NCI-H2171 treated with DMSO at 0.1 percent for 48 hours (cell line): ENCODE data around the gene NCR3LG1.
"Not testable (repeated sequence)": the region's sequence is repeated elsewhere in the genome, so short reads cannot be mapped to it uniquely, and the experiment has no call there.

Source experiments
- DNase-seq: peaks from one replicate; lab custom pipeline; 2025; lab: John Stamatoyannopoulos, UW

NCR3LG1 gene

DNA sequence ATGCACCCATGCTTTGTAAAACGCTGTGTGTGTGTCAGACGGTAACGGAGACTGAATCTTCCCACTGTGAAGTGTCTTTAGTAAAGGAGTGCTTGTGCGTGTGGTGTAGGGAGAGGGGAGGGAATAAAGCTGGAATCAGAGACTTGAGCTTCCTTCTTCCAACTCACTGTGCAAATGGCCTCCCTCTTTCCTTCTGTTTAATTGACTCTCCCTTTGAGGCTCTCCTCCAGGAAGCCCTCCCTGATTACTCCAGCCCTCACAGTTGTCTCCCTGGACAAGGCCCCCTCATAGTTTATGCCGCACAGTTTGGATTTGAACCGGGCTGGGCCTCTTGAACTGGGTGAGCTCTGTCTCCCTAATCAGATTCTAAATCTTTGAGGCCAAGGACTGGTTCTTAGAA, 59.8 kb downstream of the NCR3LG1 start:
- DNase-seq, result no peak

DNA sequence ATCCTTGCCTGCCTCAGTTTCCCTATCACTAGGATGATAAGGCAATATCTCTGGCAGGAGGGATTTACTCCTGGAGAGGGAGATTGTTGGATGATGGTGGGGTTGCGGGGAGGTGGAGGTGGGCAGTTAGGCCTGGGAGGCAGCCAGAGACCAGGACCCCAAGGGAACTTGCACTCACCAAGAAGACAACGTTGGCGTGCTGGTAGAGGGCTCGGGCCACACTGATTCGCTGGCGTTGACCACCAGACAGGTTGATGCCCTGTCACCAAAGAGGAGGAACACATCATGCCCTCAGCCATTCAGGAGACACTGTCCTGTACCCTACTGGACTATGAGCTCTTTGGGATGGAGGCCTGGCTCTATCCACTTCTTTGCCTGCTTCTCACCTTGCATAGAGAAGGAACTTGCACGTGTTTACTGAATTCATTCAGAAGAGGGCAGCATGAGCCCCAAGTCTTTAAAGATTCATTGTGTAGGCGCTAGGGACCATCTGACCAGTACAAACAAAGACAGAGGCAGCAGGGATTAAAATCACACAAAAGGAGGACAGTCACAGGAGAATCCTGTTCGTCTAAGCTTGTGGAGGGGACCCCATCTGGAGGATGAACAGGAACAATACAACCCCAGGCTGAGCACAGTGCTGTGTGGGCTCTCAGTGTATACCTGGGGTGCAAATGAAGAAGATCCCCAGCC, 61.0 kb downstream of the NCR3LG1 start:
- DNase-seq, result no peak

DNA sequence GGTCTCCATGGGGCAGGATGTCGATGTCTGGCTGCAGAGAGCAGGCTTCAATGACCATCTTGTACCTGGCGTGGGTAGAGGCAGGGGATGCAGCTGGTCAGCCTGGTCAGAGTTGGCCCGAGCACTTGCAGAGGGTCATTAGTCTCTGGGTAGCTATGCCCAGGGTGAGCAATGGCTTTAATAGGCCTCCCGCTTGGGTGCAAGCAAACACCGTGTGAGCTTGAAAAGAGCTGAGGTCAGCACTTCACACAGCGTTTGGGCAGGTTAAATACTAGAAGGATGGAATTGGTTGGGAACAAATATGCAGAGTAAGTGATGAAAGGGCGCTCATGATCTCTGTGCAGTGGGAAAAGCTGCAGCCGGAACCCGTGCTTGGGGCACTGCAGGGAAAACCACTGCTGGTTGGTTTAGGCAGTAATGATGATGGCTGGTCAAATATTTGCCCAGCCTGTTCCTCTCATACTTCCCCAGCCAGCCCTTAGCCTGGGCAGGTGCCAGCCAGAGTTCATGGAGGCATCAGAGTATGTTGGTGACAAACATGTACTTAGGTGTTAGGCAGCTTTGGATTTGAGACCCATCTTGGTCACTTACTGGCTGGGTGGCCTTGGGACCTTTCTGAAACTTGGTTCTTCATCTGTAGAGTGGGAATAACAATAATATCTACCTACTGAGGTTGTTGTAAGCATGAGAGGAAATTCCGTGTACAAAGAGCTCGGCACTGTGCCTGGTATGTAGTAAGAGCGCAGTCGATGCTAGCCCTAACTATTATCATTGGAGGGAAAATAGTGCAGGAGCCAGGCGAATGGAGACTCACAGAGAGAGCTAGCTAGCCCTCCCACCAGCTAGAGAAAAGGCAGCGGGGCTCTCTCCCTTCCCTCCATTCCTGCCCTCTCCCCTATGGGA, 62.1 kb downstream of the NCR3LG1 start:
- DNase-seq, result no peak

DNA sequence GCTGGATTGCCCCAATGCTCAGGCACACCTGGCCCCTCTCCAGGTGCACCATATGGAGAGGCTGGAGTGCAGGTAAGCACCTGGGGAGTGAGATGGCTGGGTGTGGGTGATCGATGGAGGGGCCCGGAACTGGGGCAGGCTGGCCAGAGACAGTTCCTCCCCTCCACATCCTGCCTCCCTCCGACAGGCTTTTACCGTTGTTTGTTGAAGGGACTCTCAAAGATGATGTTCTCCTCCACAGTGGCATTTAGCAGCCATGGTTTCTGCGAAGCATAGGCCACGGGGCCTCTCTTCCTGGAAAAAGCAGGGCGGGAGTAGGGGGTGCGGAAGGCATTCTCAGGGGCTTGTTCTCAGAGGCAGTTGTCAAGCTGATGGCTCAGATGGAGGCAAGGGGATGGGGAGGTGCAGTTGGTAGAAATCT, 62.7 kb downstream of the NCR3LG1 start:
- DNase-seq, result peak; percentile 49

DNA sequence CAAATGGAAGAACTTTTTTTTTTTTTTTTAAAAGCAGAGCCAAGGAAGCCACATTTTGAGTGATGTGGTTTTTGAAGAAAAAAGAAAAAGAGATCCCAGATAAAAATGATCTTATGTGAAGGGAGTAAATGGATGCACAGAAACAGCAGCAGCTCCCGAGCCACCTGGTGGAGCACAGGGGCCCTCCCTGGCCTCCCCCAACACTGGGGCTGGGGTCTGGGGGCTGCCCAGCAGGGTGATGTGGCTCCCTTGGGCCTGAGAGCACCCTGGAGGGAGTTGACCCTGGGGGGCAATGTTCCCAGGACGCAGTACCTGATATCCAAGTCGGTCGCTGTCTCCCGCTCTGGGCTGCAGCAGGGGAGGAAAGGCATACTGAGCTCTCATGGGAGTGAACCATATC, 63.4 kb downstream of the NCR3LG1 start:
- DNase-seq, result no peak

DNA sequence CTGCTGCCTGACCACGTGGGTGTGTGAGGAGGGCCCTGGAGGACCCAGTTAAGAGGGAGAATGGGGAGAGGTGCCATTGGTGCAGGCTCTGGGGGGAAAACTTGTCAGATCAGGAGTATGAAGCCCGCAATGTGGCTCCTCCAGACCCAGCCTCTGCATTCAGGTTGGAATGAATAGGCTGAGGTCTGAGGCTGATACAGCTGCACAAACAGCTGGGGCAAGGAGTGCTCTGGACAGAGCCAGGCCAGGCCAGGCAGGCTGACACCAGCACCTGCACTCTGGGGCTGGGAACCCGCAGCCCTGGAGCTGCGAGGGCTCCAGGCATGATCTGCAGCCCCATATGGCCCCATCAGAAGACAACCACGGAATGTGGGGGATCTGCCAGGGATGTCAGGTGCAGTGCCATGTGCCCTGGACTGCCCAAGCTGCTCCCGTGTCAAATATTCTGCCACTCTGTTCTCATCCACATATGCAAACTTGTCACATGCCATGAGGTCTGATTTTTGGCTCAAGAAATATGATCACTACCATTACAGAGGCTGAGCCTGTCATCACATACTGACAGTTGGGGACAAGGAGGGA, 64.0 kb downstream of the NCR3LG1 start:
- DNase-seq, result peak; percentile 8

DNA sequence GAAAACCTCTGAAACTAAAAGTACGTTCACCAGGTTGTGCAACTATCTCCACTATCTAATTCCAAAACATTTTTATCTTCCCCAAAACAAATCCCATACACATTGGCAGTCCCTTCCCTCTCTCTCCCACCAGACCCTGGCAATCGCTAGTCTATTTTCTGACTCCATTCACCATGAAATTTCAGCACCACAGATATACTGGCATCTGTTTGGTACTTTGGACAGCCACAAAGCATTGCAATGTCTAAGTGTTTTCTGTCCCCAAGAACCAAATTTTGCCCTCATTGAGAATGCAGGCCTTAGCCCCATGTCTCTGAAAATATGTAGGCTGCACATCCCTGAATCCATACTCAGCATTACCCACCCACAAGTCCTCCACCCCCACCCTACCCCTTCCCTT, 64.9 kb downstream of the NCR3LG1 start:
- DNase-seq, result no peak

DNA sequence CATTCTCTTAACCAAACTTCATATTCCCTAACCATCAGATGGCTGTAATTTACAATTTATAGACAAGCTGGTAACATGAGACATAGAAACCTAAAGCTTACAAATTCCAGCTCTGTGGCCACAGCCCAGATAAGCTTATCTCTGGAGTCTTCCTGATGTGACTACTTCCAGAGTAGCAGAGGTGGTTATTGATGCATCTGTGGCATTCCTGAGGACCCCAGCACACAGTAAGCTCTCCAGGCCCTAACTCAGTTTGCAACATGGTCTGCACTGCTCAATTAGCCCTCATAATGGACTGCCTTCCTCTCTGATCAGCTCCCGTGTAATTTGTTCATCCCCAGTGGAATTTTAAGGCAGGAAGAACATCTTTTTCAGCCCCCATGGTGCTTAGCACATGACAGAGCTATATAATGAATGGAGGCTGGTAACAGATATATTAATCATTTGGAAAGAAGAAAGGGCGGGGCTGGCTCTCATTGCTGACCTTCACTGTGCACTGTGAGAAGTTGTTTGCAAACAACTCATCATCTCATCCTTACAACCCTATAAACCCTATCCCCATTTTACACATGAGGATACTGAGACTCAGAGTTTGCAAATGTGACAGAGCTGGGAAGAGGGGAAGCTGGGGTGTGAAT, 67.0 kb downstream of the NCR3LG1 start:
- DNase-seq, result no peak

DNA sequence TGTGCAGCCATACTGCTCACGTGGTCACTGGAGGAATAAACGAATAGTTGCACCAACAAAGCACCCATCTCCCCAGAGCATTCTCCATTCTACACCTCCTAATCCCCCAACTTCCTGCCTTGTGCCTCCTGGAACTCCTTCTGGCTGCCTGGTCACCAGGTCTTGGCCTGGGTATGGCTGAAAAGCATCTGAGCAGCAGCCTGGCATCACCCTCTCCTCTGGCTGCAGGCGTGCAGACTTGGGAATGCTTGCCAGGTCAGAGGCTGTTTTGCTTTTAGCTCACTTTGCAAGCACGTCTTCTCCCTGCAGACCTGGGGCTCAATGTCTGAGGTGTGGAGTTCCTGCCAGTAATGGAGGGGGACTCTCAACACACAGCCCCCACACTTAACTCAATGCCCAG, 70.2 kb downstream of the NCR3LG1 start:
- DNase-seq, result no peak

DNA sequence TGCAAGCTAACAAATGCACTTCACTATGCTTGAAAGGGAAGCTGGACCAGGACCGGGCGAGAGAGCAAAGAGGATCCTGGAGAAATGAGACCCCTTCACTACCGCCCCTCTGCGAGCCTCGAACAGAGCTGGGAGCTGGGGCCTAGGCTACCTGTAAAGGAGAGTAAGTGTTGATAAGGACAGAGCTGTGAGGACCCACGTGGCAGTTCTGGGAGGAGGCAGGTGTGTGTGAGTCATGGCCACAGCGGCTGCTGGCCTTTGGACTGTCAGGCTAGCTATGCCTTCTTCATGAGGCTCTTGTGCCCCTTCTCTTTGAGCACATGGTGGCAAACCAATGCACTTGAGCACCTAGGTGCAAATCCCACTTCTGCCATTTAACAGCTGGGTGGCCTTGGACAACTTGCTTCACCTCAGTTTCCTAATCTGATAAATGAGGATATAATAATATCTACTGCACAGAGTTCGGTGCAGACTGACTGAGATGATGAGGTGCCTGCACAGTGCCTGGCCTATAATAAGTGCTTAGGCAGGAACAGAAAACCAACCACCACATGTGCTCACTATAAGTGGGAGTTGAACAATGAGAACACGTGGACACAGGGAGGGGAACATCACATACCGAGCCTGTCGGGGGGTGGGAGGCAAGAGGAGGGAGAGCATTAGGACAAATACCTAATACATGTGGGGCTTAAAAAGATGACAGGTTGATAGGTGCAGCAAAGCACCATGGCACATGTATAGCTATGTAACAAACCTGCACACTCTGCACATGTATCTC, 72.1 kb downstream of the NCR3LG1 start:
- no peak for DNase-seq

DNA sequence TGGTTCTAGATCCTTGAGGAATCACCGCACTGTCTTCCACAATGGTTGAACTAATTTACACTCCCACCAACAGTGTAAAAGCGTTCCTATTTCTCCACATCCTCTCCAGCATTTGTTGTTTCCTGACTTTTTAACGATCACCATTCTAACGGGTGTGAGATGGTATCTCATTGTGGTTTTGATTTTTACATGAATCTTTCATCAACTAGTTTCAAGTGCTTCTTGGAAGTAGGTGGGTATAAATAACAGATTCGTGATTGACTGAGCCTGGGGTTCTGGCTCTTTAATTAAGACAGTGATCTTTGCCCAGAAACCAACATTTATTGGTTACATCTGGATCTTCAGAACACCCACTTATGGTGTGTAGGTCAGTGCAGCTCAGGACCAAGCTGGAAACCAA, 74.6 kb downstream of the NCR3LG1 start:
- DNase-seq, result not testable (repeated sequence)
